Spleen (tissue), 7 donors: ENCODE results near the gene NFKBIE.

Experiments used
- POLR2A ChIP-seq, 3 donors: fragments of 450-650 bp; IDR thresholded peaks; one replicate each; pipeline ENCODE4 v1.5.1; 2017; ENCODE audit warnings: antibody characterized with exemption in 3 of 3, mild to moderate bottlenecking in 1 of 3
- TF ChIP-seq, protein P1 (sequence below), 11 experiments: fragments of 200-600 bp in 7 of 11; fragments of 450-650 bp in 4 of 11; sonication (generic) in 4 of 11; IDR thresholded peaks in 8 of 11; conservative IDR thresholded peaks in 3 of 11; 1 replicate in 7 of 11; 2 replicates in 4 of 11; pipeline versions ENCODE4 v1.4.0 to v1.8.0; 2016 to 2021; ENCODE audit warnings: antibody characterized with exemption in 11 of 11, inconsistent platforms in 4 of 11, mild to moderate bottlenecking in 1 of 11
- donor health status: DM: no; HTN: no; CAD: no; lungs with moderate emphysema.
- donor health status: DM: no; HTN: no; CAD: no.
- donor health status: DM: no; HTN: no; CAD: no.

DNA sequence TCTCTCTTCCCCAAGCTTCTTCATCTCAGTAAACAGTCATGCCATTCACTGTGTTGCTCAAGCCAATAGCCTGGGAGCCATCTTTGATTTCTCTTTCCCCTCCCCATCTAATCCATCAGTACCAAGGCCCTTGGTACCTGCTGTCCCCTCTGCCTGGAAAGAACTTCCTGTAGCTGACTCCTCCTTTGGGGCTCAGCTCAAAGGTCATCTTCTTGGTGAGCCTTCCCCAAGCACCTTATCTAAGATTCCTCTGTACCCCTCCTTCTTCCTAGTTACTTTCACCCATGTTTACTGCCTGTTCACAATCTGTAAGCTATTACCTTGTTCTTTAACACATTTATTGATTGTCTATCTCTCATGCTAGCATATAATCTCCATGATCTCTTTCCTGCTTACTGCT, 44.3 kb upstream of the NFKBIE start:
- no peak for TF ChIP-seq POLR2A (IDR thresholded peaks at IDR 0.05)
- TF ChIP-seq, protein P1, sequence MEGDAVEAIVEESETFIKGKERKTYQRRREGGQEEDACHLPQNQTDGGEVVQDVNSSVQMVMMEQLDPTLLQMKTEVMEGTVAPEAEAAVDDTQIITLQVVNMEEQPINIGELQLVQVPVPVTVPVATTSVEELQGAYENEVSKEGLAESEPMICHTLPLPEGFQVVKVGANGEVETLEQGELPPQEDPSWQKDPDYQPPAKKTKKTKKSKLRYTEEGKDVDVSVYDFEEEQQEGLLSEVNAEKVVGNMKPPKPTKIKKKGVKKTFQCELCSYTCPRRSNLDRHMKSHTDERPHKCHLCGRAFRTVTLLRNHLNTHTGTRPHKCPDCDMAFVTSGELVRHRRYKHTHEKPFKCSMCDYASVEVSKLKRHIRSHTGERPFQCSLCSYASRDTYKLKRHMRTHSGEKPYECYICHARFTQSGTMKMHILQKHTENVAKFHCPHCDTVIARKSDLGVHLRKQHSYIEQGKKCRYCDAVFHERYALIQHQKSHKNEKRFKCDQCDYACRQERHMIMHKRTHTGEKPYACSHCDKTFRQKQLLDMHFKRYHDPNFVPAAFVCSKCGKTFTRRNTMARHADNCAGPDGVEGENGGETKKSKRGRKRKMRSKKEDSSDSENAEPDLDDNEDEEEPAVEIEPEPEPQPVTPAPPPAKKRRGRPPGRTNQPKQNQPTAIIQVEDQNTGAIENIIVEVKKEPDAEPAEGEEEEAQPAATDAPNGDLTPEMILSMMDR (IDR thresholded peaks at IDR 0.05 in 8 of 11, conservative IDR thresholded peaks at IDR 0.05 in 3 of 11) = no peak
